Measurements from ENCODE around the gene SELP.

The SELP gene

GRCh38 chr1:169648709-169649108 lies 18.8 kb upstream of the SELP start:
- no peak overlapping the region for H3K9ac ChIP-seq (ENCODE audit: low read length)
- no peaks in the 10 kb centered on the region for H3K27me3 ChIP-seq (ENCODE audit: control insufficient read depth, insufficient read depth, low read length)
- H3K27ac ChIP-seq (ENCODE audit: low read depth, low read length) = no peak overlapping the region
- no peak overlapping the region for H3K4me3 ChIP-seq (ENCODE audit: low read length)
- H3K36me3 ChIP-seq (ENCODE audit: control insufficient read depth, insufficient read depth, low read length) = no peaks in the 10 kb centered on the region
- no peaks in the 10 kb centered on the region for H3K4me1 ChIP-seq (ENCODE audit: control insufficient read depth, insufficient read depth, low read length)

DNA sequence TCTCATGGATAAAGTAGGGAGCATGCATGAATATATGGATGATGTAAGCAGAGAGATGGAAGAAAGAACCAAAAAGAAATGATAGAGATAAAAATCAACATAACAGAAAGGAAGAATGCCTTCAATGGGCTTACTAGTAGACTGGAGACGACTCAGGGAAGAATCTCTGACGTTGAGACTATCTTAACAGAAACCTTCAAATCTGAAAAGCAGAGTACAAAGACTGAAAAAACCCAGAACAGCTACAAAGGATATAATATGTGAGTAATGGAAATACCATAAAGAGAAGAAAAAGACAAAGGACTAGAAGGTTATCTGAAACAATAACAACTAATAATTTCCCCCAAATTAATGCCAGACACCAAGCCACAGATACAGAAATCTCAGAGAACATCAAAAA lies 18.3 kb upstream of the SELP start:
- H3K27ac ChIP-seq (ENCODE audit: low read depth, low read length) = no peak overlapping the region

DNA sequence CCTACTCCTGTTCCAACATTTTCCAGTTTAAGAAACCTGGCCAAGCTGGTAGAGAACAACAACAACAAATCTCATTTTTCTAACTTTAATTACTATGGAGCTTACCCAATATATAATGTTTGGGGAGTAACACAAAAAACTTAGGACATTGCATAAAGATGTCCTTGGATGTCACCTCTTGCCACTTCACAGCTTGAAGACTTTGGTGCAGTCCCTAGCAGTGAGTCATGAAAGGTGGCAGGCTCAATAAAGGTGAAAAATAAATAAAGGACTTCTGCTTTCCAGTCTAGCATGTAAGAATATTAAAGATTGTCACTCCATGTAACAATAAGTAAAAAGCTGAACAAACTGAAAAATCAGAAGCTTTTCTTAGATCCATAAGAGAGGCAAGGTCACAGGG lies 17.6 kb upstream of the SELP start:
- no peak overlapping the region for H3K27ac ChIP-seq (ENCODE audit: low read depth, low read length)
- no peaks in the 10 kb centered on the region for H3K36me3 ChIP-seq (ENCODE audit: control insufficient read depth, insufficient read depth, low read length)
- H3K4me1 ChIP-seq (ENCODE audit: control insufficient read depth, insufficient read depth, low read length) = no peaks in the 10 kb centered on the region
- no peaks in the 10 kb centered on the region for H3K27me3 ChIP-seq (ENCODE audit: control insufficient read depth, insufficient read depth, low read length)
- no peak overlapping the region for H3K9ac ChIP-seq (ENCODE audit: low read length)
- H3K4me3 ChIP-seq (ENCODE audit: low read length) = no peak overlapping the region

More for the DNA sequence above, 18.3 kb upstream of the SELP start:
- Histone ChIP-seq H3K4me1 (ENCODE audit: control insufficient read depth, insufficient read depth, low read length) (no peaks in the 10 kb centered on the region), H3K9ac (ENCODE audit: low read length) (no peak overlapping the region), H3K4me3 (ENCODE audit: low read length) (no peak overlapping the region), H3K27me3 (ENCODE audit: control insufficient read depth, insufficient read depth, low read length) (no peaks in the 10 kb centered on the region), H3K36me3 (ENCODE audit: control insufficient read depth, insufficient read depth, low read length) (no peaks in the 10 kb centered on the region)

DNA sequence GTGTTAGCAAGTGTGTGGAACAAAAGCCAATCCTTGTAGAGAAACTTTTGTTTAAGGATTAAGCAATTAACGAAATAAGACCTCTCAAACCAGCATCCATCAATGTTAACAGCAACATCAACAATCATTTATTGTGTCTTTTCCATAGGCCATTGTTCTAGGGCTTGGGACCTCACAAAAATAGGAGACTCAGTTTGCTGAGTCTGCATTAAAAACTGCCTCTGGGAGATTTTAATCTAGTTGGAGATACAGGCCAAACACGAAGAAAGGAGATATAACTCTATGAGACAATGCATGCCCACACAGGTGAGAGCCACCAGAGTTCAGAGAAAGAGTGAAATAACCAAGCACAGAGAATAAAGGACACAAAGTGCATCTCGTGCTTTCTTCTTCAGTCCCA lies 14.4 kb upstream of the SELP start:
- H3K9ac ChIP-seq (ENCODE audit: low read length) = no peak overlapping the region
- no peak overlapping the region for H3K4me3 ChIP-seq (ENCODE audit: low read length)
- no peaks in the 10 kb centered on the region for H3K27me3 ChIP-seq (ENCODE audit: control insufficient read depth, insufficient read depth, low read length)
- H3K27ac ChIP-seq (ENCODE audit: low read depth, low read length) = no peak overlapping the region
- H3K4me1 ChIP-seq (ENCODE audit: control insufficient read depth, insufficient read depth, low read length) = no peaks in the 10 kb centered on the region
- no peaks in the 10 kb centered on the region for H3K36me3 ChIP-seq (ENCODE audit: control insufficient read depth, insufficient read depth, low read length)

GRCh38 chr1:169634877-169635276 lies 5.0 kb upstream of the SELP start:
- H3K4me1 ChIP-seq (ENCODE audit: control insufficient read depth, insufficient read depth, low read length) = no peaks in the 10 kb centered on the region
- no peaks in the 10 kb centered on the region for H3K36me3 ChIP-seq (ENCODE audit: control insufficient read depth, insufficient read depth, low read length)
- H3K27me3 ChIP-seq (ENCODE audit: control insufficient read depth, insufficient read depth, low read length) = no peaks in the 10 kb centered on the region
- H3K4me3 ChIP-seq (ENCODE audit: low read length) = no peak overlapping the region
- H3K27ac ChIP-seq (ENCODE audit: low read depth, low read length) = no peak overlapping the region
- H3K9ac ChIP-seq (ENCODE audit: low read length) = no peak overlapping the region

DNA sequence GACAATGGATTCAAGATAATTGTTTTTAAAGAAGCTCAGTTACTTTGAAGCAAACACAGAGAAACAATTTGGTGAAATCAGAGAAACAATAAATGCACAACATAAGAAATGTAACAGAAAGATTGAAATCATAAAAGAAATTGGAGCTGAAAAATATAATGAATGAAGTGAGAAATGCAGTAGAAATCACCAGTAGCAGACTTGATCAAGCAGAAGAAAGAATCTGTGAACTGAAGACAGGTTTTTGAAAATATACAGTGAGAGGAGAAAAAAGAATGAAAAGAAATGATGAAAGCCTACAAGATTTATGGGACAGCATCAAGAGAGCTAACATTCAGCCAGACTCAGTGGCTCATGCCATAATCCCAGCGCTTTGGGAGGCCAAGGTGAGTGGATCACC lies 4.2 kb upstream of the SELP start:
- Histone ChIP-seq H3K27me3 (ENCODE audit: control insufficient read depth, insufficient read depth, low read length) (no peaks in the 10 kb centered on the region), H3K9ac (ENCODE audit: low read length) (no peak overlapping the region), H3K27ac (ENCODE audit: low read depth, low read length) (no peak overlapping the region), H3K4me1 (ENCODE audit: control insufficient read depth, insufficient read depth, low read length) (no peaks in the 10 kb centered on the region), H3K36me3 (ENCODE audit: control insufficient read depth, insufficient read depth, low read length) (no peaks in the 10 kb centered on the region), H3K4me3 (ENCODE audit: low read length) (no peak overlapping the region)

DNA sequence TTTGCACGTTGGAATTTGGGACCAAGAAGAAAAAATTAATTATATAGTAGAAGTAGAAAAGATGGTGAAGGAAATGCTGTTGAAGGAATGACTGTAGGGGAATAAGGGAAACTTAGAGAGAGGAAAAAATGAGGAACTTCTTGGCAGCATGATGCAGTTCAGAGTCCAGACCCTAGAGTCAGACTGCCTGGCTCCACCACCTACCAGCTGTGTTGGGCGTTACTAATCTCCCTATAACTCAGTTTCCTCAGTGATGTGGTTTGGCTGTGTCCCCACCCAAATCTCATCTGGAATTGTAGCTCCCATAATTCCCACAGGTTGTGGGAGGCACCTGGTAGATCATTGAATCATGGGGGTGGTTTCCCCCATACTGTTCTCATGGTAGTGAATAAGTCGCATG lies 1.3 kb upstream of the SELP start:
- Histone ChIP-seq H3K27ac (ENCODE audit: low read depth, low read length) (no peak overlapping the region), H3K4me1 (ENCODE audit: control insufficient read depth, insufficient read depth, low read length) (no peaks in the 10 kb centered on the region), H3K27me3 (ENCODE audit: control insufficient read depth, insufficient read depth, low read length) (no peaks in the 10 kb centered on the region), H3K9ac (ENCODE audit: low read length) (no peak overlapping the region), H3K36me3 (ENCODE audit: control insufficient read depth, insufficient read depth, low read length) (no peaks in the 10 kb centered on the region), H3K4me3 (ENCODE audit: low read length) (no peak overlapping the region)

DNA sequence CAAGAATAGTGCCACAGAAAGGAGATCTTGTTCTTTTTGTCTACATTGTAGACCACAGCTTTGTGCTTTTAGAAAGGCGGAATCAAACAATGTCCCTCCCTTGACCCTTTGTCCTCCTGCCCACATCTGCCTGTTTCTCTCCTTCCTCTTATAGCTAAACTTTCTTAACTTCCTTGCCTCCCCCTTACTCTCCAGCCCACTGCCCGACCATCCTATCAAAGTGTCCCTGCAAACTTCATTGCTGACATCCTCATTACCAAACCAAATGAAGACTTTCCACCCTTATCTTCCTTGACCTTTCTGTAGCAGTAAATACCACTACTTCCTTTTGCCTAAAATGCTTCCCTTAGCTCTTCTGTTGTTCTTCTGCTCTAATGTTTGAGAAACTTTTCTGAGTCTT lies 5.0 kb downstream of the SELP start:
- Histone ChIP-seq H3K27me3 (ENCODE audit: control insufficient read depth, insufficient read depth, low read length) (no peaks in the 10 kb centered on the region), H3K27ac (ENCODE audit: low read depth, low read length) (no peak overlapping the region), H3K9ac (ENCODE audit: low read length) (no peak overlapping the region), H3K4me1 (ENCODE audit: control insufficient read depth, insufficient read depth, low read length) (no peaks in the 10 kb centered on the region), H3K36me3 (ENCODE audit: control insufficient read depth, insufficient read depth, low read length) (no peaks in the 10 kb centered on the region), H3K4me3 (ENCODE audit: low read length) (no peak overlapping the region)

- Histone ChIP-seq H3K4me1 (ENCODE audit: control insufficient read depth, insufficient read depth, low read length) (no peaks in the 10 kb centered on the region), H3K4me3 (ENCODE audit: low read length) (no peak overlapping the region), H3K36me3 (ENCODE audit: control insufficient read depth, insufficient read depth, low read length) (no peaks in the 10 kb centered on the region), H3K27me3 (ENCODE audit: control insufficient read depth, insufficient read depth, low read length) (no peaks in the 10 kb centered on the region), H3K9ac (ENCODE audit: low read length) (no peak overlapping the region), H3K27ac (ENCODE audit: low read depth, low read length) (no peak overlapping the region)
Measured at GRCh38 chr1:169624122-169624521, 5.8 kb downstream of the SELP start.

GRCh38 chr1:169623132-169623926 lies 6.6 kb downstream of the SELP start:
- Histone ChIP-seq H3K9ac (ENCODE audit: low read length) (no peak overlapping the region), H3K4me1 (ENCODE audit: control insufficient read depth, insufficient read depth, low read length) (no peaks in the 10 kb centered on the region), H3K36me3 (ENCODE audit: control insufficient read depth, insufficient read depth, low read length) (no peaks in the 10 kb centered on the region), H3K27ac (ENCODE audit: low read depth, low read length) (no peak overlapping the region), H3K4me3 (ENCODE audit: low read length) (no peak overlapping the region), H3K27me3 (ENCODE audit: control insufficient read depth, insufficient read depth, low read length) (no peaks in the 10 kb centered on the region)

DNA sequence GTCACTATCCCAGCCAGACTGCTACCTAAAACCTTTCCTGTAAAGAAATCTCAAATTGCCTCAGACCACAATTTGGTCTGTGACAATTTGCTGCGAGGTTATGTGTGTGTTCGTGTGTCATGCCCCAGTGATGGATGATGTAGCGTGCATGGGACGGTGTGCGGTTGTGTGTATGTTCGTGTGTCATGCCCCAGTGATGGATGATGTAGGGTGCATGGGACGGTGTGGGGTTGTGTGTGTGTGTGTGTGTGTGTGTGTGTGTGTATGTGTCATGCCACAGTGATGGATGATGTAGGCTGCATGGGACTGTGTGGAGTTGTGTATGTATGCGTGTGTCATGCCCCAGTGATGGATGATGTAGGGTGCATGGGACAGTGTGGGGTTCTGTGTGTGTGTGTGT lies 9.4 kb downstream of the SELP start:
- Histone ChIP-seq H3K27ac (ENCODE audit: low read depth, low read length) (no peak overlapping the region), H3K36me3 (ENCODE audit: control insufficient read depth, insufficient read depth, low read length) (no peaks in the 10 kb centered on the region), H3K27me3 (ENCODE audit: control insufficient read depth, insufficient read depth, low read length) (no peaks in the 10 kb centered on the region), H3K4me3 (ENCODE audit: low read length) (no peak overlapping the region), H3K4me1 (ENCODE audit: control insufficient read depth, insufficient read depth, low read length) (no peaks in the 10 kb centered on the region), H3K9ac (ENCODE audit: low read length) (no peak overlapping the region)

DNA sequence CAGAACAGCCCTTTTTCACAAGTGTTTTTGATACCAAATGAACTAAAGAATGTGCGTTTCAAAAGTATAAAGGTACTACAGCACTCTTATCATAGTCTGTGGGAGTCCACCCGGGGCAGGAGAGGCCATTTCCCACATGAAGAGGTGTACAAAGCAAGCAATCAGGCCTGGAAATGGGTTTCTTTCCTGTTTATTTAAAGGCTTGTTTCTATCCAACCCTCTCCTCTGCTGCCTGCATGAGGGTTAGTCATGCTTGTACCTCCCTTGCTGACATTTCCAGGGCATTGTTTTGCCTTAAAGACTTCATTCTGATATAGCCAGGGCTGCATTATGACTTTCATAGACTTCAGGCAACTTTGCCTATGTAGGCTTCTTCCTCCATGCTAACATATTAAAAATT lies 11.6 kb downstream of the SELP start:
- no peak overlapping the region for H3K4me3 ChIP-seq (ENCODE audit: low read length)
- no peak overlapping the region for H3K27ac ChIP-seq (ENCODE audit: low read depth, low read length)
- H3K36me3 ChIP-seq (ENCODE audit: control insufficient read depth, insufficient read depth, low read length) = no peaks in the 10 kb centered on the region
- no peaks in the 10 kb centered on the region for H3K27me3 ChIP-seq (ENCODE audit: control insufficient read depth, insufficient read depth, low read length)
- H3K4me1 ChIP-seq (ENCODE audit: control insufficient read depth, insufficient read depth, low read length) = no peaks in the 10 kb centered on the region
- no peak overlapping the region for H3K9ac ChIP-seq (ENCODE audit: low read length)

DNA sequence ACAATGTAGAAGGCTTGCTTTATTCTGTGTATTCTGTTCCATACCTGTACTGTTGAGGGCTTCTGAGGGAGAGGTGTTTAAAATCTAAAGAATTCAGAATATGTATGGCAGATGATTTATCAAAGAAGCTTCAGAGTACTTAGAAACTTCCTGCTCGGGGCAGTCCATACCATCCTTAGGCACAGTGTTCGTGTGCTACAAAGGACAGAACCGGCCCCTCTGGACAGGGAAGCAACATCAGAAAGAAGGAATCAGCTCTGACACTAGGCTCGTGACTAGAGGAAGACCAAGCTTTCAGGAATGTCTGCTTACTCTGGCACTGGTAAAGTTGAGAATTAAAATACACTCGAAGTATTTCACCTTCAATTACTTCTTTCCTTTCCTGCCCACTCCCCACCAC lies 14.1 kb downstream of the SELP start:
- H3K9ac ChIP-seq (ENCODE audit: low read length) = no peak overlapping the region
- H3K27ac ChIP-seq (ENCODE audit: low read depth, low read length) = no peak overlapping the region
- H3K36me3 ChIP-seq (ENCODE audit: control insufficient read depth, insufficient read depth, low read length) = no peaks in the 10 kb centered on the region

More for the DNA sequence above, 14.1 kb downstream of the SELP start:
- Histone ChIP-seq H3K27me3 (ENCODE audit: control insufficient read depth, insufficient read depth, low read length) (no peaks in the 10 kb centered on the region), H3K4me3 (ENCODE audit: low read length) (no peak overlapping the region), H3K4me1 (ENCODE audit: control insufficient read depth, insufficient read depth, low read length) (no peaks in the 10 kb centered on the region)
